HuH-7 (cell line): Measurements from ENCODE around the gene PCDHB2.
"Not testable (repeated sequence)": the region's sequence is repeated elsewhere in the genome, so short reads cannot be mapped to it uniquely, and the experiment has no call there.

Source experiments
- DNase-seq: peaks from one replicate; pipeline ENCODE4 v3.0.0; 2011; ENCODE audit warnings: low spot score

Gene PCDHB2

GRCh38 chr5:141094481-141095262, at the start of gene PCDHB2:
PCDHB2 (plus strand) TSS chr5:141094615; CDS start chr5:141094791, 176 bp downstream.
- DNase-seq: peak; percentile 73

GRCh38 chr5:141050622-141051520, 43.5 kb upstream of the PCDHB2 start, which contains the start of gene PCDHB1:
PCDHB1 (plus strand) TSS chr5:141051374; CDS start chr5:141051471, 97 bp downstream.
- no peak for DNase-seq

GRCh38 chr5:141051521-141051866, 42.9 kb upstream of the PCDHB2 start:
- no peak for DNase-seq

- DNase-seq: no peak
These were observed 16.6 kb upstream of the PCDHB2 start for GRCh38 chr5:141077826-141078225.

GRCh38 chr5:141082228-141082627, 12.2 kb upstream of the PCDHB2 start:
- no peak for DNase-seq

- peak; percentile 52 for DNase-seq
These were observed 9.9 kb upstream of the PCDHB2 start for GRCh38 chr5:141084487-141084989.

GRCh38 chr5:141095263-141095641, 837 bp downstream of the PCDHB2 start:
- DNase-seq: no peak

- DNase-seq: not testable (repeated sequence)
These were observed 1.8 kb downstream of the PCDHB2 start for GRCh38 chr5:141096181-141096580.

GRCh38 chr5:141096586-141096985, 2.2 kb downstream of the PCDHB2 start:
- not testable (repeated sequence) for DNase-seq

- DNase-seq: peak; percentile 79
These were observed 5.9 kb downstream of the PCDHB2 start, which contains the start of gene PCDHB3 for GRCh38 chr5:141100243-141100805. PCDHB3 (plus strand) TSS chr5:141100473; CDS start chr5:141100650, 177 bp downstream.

GRCh38 chr5:141101059-141101458, 6.6 kb downstream of the PCDHB2 start:
- DNase-seq: peak; percentile 62

GRCh38 chr5:141102070-141102469, 7.7 kb downstream of the PCDHB2 start:
- DNase-seq: not testable (repeated sequence)

GRCh38 chr5:141102471-141102870, 8.1 kb downstream of the PCDHB2 start:
- DNase-seq: not testable (repeated sequence)

- no peak for DNase-seq
These were observed 10.9 kb downstream of the PCDHB2 start for GRCh38 chr5:141105350-141105749.

GRCh38 chr5:141119250-141119649, 24.8 kb downstream of the PCDHB2 start:
- DNase-seq: no peak

GRCh38 chr5:141121563-141121962, 27.1 kb downstream of the PCDHB2 start, which contains the start of gene PCDHB4:
PCDHB4 (plus strand) TSS chr5:141121818; CDS start chr5:141121999, 181 bp downstream.
- no peak for DNase-seq

GRCh38 chr5:141121985-141122384, 27.6 kb downstream of the PCDHB2 start:
- no peak for DNase-seq

GRCh38 chr5:141123396-141124135, 29.2 kb downstream of the PCDHB2 start:
- DNase-seq: not testable (repeated sequence)

GRCh38 chr5:141127305-141127704, 32.9 kb downstream of the PCDHB2 start:
- no peak for DNase-seq

GRCh38 chr5:141135030-141135717, 40.8 kb downstream of the PCDHB2 start, which contains the start of gene PCDHB5:
PCDHB5 (plus strand) TSS chr5:141135206; CDS start chr5:141135435, 229 bp downstream.
- peak; percentile 72 for DNase-seq
